Esophagus squamous epithelium (tissue), 4 donors: ENCODE data around the gene CREB3L1.

ENCODE experiments used
- POLR2A ChIP-seq, 4 donors: fragments of 450-650 bp; IDR thresholded peaks; one replicate each; pipeline ENCODE4 v1.6.1; 2017; ENCODE audit warnings: antibody characterized with exemption in 4 of 4, mild to moderate bottlenecking in 4 of 4, moderate library complexity in 3 of 4
- TF ChIP-seq, protein P1 (sequence below), 6 experiments: fragments of 450-650 bp in 4 of 6; fragments of 200-600 bp in 2 of 6; sonication (generic) in 2 of 6; IDR thresholded peaks; one replicate each; pipeline ENCODE4 v1.5.1; 2016 to 2019; ENCODE audit warnings: antibody characterized with exemption in 6 of 6, mild to moderate bottlenecking in 4 of 6, moderate library complexity in 4 of 6

DNA sequence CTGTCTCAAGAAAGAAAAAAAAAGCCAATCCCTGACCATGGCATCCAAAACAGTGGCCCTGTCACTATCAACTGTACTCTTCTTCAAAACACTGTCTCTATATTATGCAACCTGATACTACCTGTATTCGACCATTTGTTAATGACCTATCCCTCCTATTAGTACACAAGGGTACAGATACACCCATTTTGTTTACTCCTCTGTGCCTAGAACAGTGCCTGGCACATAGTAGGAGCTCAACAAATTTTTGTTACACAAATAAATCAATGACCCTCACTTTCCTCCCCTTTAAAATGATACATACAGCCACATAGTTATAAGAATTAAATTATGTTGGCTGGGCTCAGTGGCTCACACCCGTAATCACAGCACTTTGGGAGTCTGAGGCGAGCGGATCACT, 13.4 kb upstream of the CREB3L1 start:
- TF ChIP-seq, protein P1, sequence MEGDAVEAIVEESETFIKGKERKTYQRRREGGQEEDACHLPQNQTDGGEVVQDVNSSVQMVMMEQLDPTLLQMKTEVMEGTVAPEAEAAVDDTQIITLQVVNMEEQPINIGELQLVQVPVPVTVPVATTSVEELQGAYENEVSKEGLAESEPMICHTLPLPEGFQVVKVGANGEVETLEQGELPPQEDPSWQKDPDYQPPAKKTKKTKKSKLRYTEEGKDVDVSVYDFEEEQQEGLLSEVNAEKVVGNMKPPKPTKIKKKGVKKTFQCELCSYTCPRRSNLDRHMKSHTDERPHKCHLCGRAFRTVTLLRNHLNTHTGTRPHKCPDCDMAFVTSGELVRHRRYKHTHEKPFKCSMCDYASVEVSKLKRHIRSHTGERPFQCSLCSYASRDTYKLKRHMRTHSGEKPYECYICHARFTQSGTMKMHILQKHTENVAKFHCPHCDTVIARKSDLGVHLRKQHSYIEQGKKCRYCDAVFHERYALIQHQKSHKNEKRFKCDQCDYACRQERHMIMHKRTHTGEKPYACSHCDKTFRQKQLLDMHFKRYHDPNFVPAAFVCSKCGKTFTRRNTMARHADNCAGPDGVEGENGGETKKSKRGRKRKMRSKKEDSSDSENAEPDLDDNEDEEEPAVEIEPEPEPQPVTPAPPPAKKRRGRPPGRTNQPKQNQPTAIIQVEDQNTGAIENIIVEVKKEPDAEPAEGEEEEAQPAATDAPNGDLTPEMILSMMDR (IDR thresholded peaks at IDR 0.05) = no peak
- TF ChIP-seq POLR2A (IDR thresholded peaks at IDR 0.05) = no peak
